Measurements from ENCODE around the gene PLVAP.

Gene PLVAP

DNA sequence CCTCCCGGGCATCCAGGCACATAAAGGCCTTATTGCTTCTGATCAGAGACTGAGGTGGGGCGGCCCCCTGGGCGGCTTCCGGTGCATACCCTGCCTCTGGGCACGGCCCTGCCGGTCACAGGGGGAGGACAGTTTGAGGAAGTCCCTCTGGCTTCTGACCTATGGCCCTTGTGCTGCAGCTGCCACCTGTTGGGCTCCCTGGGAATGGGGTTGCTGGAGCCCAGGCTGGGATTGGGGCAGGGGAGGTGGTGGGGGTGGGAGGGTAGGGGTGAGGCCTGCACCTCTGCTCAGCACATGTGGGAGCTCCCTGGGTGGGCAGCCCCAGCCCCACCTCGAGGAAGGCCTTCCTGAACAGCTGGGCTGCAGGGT is 53.2 kb downstream of the PLVAP start:
- no peak for DNase-seq (ENCODE audit: low spot score)
- H3K27ac ChIP-seq, result peak overlapping the region in 1 of 2 donors; percentile 65
- TF ChIP-seq, protein P1, sequence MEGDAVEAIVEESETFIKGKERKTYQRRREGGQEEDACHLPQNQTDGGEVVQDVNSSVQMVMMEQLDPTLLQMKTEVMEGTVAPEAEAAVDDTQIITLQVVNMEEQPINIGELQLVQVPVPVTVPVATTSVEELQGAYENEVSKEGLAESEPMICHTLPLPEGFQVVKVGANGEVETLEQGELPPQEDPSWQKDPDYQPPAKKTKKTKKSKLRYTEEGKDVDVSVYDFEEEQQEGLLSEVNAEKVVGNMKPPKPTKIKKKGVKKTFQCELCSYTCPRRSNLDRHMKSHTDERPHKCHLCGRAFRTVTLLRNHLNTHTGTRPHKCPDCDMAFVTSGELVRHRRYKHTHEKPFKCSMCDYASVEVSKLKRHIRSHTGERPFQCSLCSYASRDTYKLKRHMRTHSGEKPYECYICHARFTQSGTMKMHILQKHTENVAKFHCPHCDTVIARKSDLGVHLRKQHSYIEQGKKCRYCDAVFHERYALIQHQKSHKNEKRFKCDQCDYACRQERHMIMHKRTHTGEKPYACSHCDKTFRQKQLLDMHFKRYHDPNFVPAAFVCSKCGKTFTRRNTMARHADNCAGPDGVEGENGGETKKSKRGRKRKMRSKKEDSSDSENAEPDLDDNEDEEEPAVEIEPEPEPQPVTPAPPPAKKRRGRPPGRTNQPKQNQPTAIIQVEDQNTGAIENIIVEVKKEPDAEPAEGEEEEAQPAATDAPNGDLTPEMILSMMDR (IDR thresholded peaks at IDR 0.05), result no peak
- H3K4me3 ChIP-seq, result peak overlapping the region; percentile 56

DNA sequence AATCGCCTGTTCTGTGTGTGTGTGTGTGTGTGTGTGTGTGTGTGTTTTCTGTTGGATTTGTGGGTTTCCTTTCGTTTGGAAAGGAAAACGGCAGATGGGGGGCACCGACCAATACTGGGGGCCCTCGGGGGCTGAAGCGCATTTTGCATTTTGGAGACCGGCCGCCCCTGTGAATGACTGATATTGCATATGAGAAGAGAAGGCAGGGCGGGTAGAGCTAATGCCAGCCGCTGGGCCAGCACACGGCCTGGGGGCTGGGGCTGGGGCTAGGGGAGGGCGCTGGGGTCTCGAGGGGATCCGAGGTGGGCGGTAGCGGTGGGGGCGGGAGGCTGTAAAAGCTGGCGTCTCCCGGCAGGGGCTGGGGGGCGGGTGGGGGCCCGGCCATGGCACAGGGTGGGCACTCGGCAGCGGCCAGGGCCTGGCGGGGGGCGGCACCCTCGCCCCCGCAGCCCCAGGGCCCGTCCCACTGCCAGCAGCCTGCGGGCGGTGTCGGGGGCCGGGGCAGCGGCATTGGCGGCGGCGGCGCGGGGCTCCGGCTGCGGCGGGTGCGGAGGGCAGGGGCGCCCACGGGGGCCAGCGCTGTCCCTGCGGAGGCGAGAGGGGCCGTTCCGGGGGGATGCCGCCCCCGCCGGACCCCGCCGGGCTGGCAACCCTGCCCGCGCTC is 53.7 kb downstream of the PLVAP start:
- DNase-seq (ENCODE audit: low spot score), result no peak
- TF ChIP-seq, protein P1 (IDR thresholded peaks at IDR 0.05), result no peak
- Histone ChIP-seq H3K27ac (peak overlapping the region in 1 of 2 donors; percentile 65), H3K4me3 (peak overlapping the region; percentile 56)

DNA sequence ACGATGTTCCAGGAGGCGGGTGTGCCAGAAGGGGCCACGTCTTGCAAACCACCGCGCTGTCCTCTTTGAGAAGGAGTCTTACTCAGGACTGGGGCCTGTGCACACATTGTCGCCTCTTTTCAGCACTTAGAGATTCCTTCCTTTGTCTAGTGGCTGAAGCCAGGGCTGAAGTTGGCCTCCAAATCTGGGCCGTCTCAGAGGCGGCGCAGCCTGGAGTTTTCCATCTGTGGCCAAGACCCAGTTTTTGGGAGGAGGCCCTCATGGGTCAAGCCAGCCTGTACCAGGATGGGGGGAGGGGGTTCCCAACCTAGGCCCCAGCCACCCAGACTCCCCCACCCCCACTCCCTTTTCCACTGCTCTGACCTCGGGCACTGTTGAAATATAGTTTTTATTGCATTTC is 54.3 kb downstream of the PLVAP start:
- TF ChIP-seq, protein P1 (IDR thresholded peaks at IDR 0.05), result no peak
- Histone ChIP-seq H3K27ac (no peak overlapping the region), H3K4me3 (no peak overlapping the region)
- DNase-seq (ENCODE audit: low spot score), result no peak

DNA sequence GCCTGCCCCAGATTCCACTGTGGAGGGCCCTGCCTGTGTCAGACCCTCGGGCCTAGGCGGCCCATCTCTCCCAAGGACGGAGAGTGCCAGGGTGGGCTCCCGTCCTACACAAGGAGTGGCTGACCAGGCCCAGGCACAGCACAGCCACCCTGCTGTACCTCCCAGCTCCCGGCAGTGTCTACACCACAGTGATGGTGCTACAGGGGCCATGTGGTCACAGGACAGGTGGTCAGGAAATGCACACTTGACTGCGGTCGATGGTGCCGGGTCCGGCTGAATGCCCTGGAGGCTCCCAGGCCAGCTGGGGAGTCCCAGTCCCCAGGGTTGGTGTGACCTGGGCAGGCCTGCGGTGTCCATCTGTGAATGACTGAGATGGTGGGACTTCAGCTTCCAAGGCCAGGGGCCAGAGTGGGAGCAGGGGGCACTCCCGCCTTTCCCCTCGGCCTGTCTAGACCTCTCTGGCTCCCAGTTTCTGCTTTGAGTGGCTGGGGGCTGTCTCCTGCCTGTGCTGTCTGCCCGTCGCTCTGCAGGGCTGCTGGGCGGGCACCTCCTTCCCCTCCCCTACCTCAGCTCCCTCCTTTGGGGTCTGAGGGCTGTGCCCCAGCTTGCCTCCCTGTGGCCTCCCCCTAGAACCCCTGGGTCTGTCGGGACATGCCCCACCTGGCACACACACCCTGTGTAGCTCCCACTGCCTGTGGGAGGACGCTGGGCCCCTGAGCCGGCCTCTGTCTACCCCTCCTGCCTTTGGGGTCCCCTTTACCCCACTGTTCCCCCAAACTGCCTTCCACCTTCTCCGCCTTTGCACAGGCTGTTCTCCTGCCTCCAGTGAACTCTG is 55.3 kb downstream of the PLVAP start:
- DNase-seq (ENCODE audit: low spot score), result no peak
- H3K4me3 ChIP-seq, result no peak overlapping the region
- TF ChIP-seq, protein P1 (IDR thresholded peaks at IDR 0.05), result no peak
- no peak overlapping the region for H3K27ac ChIP-seq

DNA sequence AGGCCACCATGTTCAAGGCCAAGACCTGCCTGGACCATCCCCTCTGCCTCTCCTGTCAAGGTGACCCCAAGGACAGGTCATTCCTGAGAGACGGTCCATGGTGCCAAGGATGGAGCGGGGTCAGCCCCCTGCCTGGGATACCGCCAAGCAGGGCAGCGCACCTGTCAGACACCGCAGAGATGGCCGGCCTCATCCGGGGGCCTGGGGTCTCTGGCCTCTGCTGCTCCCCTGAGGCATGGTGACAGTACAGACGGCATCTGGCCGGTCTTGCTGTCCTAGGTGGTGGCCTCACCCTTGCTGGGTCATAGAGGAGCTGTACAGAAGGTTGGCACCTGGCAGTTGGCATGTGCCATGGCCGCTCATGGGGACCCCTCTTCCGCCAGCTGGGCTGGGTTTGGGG is 56.7 kb downstream of the PLVAP start:
- TF ChIP-seq, protein P1 (IDR thresholded peaks at IDR 0.05), result no peak
- no peak for DNase-seq (ENCODE audit: low spot score)
- Histone ChIP-seq H3K27ac (no peak overlapping the region), H3K4me3 (no peak overlapping the region)

DNA sequence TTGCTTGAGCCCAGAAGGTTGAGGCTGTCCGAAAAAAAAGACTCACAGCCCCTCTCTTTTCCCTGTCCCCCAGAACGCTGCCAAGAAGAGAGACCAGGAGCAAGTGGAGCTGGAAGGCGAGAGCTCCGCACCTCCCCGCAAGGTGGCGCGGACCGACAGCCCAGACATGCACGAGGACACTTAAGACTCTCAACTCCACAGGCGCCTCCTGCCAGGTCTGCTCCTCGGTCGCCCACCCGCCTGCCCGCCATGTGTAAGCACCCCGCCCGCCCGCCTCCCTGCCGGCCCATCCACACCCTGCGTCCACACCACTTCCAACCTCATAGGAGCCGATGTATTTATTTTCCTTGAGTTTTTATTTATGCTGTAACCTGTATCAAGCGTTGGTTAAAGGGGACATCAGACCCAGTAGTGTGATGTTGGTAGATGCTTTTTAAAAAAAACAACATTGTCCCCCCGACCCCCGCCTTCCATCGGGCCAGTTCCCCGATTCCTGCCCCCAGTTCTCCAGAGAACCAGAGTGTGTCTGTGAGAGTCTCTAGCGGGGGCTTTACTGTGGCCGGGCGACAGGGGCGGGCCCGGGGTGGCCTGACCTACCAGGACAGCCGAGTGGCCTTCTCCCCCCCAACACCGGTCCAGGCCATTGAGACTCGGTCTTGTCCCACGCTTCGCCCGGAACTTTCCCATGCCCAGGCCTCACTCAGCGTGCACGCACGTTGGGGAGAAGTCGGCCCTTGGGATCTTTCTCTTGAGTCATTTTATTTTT is 57.5 kb downstream of the PLVAP start:
- DNase-seq (ENCODE audit: low spot score), result no peak
- no peak overlapping the region for H3K27ac ChIP-seq
- TF ChIP-seq, protein P1 (IDR thresholded peaks at IDR 0.05), result no peak
- H3K4me3 ChIP-seq, result no peak overlapping the region

Data from coronary artery (tissue), 2 donors.